ENCODE results near the gene ZBTB4.
"Not testable (repeated sequence)": the region's sequence is repeated elsewhere in the genome, so short reads cannot be mapped to it uniquely, and the experiment has no call there.

The ZBTB4 gene

DNA sequence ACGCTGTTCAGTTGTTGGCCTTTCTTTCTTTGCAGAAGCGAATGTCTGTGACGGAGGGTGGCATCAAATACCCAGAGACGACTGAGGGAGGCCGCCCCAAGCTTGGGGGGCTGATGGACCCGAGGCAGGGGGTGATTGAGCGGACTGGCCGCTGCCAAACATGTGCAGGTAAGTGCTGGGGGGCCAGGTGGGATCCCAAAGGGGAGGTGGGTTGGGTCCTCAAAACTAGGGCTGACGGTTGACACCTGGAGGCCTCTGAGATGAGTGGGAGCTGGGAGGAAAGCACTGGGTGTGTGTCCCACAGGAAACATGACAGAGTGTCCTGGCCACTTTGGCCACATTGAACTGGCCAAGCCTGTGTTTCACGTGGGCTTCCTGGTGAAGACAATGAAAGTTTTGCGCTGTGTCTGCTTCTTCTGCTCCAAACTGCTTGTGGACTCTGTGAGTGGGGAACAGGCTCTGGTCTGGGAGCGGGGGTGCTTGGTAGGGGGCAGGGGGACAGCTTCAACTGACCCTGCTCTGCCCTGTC is 16.5 kb upstream of the ZBTB4 start:
- no peak for DNase-seq

DNA sequence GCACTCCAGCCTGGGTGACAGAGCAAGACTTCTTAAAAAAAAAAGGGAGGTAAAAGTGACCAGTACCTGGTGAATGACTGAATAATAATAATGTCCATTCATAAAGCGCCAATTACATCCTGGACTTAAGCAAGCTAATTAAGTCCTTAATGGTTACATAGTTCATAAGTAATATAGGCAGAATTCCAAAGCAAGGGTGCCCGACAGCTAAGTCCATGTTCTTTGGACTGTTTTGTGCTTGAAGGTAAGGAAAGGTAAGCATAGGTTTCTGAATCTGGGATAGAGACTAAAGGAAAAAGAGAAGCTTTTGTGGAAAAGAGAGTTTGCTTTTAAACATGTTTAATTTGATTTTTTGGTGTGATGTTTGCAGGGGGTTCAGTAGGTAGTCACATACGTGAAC is 14.5 kb upstream of the ZBTB4 start:
- DNase-seq = no peak

DNA sequence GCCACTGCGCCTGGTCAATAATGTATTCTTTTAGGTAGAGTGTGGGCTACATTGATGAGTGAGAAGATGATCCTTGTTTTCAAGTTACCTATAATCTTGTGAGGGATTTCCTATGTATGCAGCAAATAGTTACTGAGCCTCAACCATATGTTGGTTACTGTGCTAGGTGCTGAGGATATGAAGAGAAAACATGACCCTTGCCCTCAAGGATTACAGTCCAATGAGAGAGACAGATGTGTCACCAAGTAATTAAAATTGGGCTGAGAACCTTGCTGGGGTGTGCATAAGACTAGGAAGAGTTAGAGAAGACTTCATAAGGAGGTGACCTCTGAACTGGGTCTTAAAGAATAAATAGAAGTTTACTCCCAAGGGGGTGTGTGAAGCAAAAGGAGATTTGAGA is 12.2 kb upstream of the ZBTB4 start:
- DNase-seq = no peak

DNA sequence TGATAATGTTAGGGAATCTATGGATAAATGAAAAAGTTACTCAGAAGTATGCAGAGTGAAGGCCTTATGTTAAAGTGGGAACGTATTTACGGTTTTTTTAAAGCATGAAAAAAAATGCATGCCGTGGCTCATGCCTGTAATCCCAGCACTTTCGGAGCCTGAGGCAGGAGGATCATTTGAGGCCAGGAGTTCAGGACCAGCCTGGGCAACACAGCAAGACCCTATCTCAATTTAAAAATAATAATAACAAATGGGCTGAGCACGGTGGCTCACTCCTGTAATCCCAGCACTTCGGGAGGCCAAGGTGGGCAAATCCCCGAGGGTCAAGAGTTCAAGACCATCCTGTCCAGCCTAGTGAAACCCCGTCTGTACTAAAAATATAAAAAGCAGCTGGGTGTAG is 10.7 kb upstream of the ZBTB4 start:
- DNase-seq = no peak

DNA sequence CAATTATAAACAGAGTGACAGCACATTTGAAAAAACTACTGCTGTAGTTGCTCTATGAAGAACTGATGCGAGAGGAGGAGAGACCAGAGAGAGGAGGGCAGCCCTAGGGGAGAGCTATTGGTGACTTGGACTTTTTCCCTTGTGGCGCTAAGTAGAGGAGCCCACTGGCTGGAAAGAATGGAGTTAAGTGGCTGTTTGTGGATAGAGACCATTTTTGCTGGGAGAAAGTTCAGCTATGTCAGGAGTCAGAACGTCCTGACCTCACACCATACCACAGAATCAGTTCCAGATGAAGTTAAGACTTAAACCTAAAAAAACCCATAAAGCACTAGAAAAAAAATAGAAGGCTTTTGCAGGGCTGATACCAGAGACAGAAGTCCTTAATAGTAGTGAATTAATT is 6.8 kb upstream of the ZBTB4 start:
- DNase-seq = no peak

DNA sequence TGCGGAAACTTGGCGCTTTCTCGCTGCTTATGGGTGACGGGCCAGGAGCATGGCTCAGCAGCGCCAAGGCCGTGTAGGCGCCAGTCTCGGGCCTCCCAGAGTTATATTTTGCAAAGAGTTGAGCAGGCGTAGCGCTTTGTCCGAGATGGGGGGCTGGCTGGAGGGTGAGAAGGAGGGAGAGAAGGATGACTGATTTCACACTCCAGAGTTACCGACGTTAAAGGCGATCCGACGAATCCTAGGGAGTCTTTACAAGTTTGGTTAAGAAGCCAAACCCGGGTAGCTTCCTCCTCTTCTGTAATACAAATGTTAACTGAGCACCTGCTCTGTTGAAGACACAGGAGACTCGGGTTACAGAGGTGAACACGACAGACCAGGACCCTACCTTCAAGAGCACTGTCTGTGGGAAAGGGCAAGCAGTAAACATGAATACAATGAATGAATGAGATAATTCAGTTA is 5.5 kb upstream of the ZBTB4 start:
- no peak for DNase-seq

DNA sequence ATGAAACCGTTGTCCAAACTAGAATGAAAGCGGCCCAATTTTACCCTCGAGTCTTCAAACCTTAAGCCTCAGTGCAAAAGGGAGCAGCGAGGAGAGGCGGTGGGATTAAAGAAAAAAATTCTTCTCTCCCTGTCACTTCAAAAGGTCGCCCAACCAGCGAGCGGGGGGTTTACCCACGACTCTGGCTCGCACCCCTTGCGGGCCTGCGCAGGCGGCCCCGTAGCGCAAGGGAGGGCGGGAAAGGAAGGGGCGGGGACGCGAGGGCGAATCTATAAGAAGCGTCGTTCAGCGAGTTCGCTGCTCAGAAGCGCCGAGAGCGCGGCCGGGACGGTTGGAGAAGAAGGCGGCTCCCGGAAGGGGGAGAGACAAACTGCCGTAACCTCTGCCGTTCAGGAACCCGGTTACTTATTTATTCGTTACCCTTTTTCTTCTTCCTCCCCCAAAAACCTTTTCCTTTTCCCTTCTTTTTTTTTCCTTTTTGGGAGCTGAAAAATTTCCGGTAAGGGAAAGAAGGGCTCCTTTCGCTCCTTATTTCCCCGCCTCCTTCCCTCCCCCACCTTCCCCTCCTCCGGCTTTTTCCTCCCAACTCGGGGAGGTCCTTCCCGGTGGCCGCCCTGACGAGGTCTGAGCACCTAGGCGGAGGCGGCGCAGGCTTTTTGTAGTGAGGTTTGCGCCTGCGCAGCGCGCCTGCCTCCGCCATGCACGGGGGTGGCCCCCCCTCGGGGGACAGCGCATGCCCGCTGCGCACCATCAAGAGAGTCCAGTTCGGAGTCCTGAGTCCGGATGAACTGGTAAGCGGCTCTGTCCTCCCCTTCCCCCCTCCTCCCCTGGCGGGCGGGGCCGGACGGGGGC is 4.9 kb upstream of the ZBTB4 start, which contains the start of gene POLR2A:
Gene POLR2A (plus strand): TSS at position 300 of the 852 bp plus-strand sequence.
- peak; percentile 98 to 99 for DNase-seq

DNA sequence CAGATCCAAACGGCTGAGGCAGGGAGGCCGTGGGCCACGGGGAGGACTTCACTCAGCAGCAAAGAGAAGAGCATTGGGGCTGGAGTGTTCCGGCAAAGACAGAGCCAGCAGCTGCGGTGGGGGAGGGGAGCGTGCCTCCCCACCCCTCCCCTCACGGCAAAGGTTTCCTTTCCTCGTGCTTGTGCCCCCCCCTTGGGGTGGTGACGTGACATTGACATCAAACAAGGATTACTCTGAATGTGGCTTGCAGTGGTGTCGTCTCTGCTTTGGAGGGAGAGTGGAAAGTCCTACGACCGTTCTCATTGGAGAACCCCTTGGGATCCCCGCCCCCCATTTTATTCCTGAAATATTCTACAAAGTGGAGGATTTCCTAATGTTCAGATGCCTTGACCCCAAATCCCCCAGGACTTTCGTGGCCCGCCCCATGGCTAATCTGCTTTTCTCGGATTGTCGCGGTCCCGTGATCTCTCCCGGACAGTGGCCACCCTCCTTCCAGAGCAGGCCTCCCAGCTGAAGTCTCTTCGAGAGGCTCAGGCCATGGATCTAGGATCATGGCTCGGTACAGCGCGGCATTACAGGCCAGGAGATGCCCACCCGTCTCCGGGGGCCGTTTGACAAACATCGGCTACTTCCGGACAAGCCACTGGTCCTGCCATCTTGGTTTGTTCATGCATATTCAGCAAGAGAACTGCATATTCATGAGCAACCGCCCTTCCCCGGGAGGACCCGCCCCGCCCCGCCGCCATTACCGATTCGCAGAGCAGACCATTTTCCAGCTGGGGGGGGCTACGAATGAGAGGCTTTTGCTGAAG is 4.0 kb upstream of the ZBTB4 start:
- peak; percentile 95 to 96 for DNase-seq

DNA sequence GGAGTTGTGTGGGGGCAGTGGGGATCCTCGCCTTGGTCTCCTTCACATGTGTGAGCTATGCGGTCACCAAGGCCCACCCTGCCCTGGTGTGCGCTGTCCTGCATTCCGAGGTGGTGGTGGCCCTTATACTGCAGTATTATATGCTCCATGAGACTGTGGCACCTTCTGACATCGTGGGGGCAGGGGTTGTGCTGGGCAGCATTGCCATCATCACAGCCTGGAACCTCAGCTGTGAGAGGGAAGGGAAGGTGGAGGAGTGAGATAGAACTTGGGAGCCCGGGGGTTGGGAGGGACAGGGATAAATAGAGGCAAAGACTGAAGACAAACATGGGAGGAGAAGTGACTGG is 3.3 kb upstream of the ZBTB4 start:
- not testable (repeated sequence) for DNase-seq

DNA sequence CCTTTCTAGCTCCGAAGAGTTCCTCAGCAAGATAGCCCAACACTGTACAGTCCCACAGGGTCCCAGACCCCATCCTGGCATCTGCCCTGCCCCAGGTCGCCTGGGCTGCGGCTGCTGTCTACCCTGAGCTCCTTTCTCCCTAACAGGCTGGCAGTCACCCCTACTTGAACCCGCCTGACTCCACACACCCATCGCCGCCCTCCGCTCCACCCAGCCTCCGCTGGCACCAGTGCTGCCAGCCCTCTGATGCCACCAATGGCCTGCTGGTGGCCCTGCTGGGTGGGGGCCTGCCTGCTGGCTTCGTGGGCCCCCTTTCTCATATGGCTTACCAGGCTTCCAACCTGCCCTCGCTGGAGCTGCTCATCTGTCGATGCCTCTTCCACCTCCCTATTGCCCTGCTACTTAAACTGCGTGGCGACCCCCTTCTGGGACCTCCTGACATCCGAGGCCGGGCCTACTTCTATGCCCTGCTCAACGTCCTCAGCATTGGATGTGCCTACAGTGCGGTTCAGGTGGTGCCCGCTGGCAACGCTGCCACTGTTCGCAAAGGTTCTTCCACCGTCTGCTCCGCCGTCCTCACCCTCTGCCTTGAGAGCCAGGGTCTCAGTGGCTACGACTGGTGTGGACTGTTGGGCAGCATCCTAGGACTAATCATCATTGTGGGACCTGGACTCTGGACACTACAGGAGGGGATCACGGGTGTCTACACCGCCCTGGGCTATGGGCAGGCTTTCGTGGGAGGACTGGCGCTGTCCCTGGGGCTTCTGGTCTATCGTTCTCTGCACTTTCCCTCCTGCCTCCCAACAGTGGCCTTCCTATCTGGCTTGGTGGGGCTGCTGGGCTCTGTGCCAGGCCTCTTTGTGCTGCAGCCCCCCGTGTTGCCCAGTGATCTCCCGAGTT is 2.7 kb upstream of the ZBTB4 start:
- DNase-seq = not testable (repeated sequence)

DNA sequence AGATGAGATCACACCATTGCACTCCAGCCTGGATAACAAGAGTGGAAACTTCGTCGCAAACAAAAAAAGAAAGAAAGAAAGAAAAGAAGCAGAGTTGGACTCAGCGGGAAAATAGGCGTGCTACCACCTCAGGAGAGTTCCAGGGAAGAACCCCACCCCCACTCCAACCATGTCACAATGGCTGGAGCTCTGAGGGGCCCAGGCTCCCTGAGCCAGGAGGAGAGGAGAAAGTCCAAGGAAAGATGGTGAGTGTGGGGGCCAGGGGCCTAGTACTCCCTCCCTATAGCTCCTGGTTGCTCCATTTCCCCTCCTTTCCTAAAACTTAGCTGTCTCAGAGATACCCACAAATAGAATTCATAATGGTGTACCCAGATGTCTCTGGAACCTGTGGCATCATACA is 1.8 kb upstream of the ZBTB4 start, which contains the start of gene SLC35G6:
Gene SLC35G6 (plus strand): TSS at position 172 of the 400 bp plus-strand sequence. CDS start 71 bp downstream, at position 243.
- not testable (repeated sequence) for DNase-seq

DNA sequence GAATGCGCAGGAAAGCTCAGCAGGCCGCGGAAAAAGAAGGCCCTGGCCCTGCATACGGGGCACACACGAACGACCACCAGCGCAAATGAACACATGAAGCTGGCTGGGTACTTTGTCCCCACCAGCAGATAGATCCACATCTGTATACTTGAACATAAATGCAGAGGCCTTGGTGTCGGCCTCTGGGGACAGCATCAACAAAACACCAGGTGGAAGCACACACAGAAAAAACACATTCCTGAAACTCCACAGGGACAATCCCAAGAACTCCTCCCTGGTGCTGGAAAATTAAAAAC is 606 bp upstream of the ZBTB4 start:
- no peak for DNase-seq

DNA sequence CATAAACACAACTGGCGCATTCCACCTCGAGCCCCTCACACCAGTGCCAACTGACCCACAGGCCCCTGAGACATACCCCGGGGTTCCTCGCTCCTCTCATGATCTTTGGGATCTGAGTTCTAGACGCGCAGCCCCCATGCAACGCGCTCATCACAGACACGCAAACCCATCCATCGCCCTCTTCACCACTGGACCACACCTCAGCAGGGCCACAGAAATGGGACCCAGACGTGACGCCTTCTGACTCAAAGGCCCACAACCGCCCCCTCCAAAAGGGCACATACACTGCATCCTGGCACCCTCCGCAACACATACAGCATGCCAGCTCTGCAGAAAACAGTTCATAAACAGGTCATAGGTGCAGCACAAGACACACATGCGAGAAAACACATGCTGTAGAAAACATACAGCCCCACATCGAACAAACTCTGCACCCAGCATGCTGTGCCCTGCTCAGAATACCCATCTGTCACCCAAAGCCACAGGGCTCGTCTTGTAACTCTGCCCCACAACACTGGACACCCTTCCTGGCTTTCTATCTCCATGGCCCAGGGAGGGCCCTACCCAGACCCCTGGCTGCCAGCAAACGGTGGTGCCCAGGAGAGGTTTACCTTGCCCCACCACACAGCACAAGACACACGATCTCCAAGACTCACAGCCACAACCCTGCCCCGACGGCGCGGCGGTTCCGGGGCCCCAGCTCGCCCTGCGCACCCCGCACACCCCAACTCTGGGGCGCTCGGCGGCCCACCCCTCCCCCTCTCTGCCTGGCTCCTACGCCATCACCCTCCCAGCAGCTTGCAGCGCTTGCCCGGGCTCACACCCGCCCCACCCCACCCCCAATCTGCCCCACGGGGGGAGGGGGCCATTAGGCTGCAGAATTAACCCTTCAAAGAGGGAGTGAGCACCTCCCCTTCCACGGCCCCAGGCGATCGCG is 887 bp downstream of the ZBTB4 start:
- DNase-seq = peak; percentile 83 to 84

DNA sequence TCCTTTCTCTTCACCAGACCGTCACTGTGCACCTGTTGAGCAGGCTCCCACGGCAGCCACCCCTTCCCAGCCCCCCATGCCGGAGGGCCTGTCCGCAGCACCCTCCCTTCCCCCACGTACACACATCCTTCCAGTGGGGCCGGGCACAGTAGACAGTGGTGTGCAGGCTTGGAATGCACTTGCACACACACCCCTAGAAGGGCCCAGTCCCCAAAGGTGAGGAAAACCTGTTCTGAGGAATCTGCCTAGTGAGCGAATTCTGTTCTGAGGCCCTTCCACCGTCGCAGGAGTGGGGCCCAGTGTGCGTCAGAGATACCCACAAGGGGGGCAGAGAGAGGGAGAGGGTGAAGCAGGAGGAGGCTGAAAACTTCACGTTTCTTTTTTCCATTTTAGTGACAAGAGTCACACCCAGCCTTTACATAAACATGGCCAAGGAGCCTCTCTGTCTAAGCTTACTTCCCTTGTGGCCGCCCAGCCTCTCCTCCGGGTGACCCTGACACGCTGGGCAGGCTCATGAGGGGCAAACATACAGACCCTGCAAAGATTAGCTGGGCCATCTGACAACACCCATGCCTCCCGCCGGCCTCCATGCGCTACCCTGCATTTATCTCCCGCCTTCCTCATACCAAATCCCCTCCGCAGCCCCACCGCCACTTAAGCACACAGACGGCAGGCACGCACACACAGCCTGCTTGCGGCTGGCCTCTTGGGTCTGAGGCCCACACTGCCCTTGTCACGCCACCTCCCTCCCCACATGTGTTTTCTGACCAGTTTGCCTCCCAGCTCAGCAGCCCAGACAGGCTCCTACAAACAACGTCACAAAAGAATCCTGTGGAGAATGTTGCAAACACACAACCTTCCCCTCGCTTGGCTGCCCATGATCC is 1.8 kb downstream of the ZBTB4 start:
- DNase-seq = peak in 1 of 2 donors; percentile 45

DNA sequence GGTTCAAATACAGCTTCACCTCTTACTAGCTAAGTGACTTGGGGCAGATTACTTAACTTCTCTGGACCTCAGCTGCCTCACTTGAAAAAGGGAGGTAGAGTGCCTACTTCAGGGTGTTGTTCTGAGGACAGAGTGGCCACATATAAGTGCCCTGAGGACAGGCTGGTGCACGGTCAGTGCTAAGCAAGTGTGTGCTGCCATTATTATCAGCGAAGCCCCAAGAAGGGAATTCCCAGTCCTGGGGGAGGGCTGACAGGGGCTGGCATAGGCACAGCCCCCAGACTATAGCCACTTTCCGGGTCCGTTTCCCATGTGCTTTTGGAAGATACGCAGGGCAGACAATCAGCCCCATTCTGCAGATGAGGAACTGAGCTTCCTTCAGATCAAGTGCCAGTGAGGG is 2.5 kb downstream of the ZBTB4 start:
- no peak for DNase-seq

DNA sequence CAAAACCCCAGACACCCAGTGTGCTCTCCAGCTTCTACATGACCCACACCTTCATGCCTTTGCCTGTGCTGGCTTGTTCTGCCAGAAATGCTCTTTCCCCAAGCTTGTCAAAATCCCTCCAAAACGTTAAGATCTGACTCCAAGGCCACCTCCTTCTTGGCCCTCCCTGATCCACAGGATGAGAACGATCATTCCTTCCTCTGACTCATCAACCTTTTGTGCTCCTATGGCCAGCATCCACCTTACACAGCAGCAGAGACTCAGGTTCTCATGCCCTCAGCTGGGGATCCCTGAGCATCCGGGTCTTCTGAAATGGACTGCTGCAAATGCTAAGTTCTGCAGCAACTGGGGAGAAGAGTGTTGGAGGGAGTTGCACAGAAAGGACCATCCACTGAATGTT is 2.9 kb downstream of the ZBTB4 start:
- no peak for DNase-seq

DNA sequence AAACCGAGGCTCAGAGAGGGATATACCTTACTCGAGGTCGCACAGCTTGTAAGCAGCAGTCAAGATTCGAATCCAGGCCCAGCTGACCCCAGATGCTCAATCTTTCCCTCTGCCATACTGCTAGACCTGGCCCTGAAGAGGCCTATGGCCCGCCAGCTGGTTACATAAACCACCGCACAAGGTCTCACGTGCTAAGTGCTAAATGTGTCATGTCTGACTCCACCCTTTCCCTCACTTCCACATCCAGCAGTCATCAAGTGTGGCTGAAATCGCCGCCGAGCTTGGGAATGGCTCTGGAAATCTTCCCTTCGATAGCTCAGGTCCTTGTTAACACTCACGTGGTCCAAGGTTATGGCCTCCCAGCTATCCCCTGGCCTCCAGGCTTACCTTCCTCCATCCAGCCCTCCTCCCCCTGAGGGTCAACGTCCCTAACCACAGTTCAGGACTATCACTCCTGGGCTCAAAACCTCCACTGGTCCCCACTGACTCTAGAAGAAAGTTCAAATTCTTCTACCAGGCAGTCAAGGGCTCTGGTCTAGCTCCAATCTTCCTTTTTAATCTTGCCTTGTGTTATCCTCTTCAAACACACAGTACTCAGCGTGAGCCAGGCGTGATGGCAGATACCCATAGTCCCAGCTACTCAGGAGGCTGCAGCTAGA is 3.5 kb downstream of the ZBTB4 start:
- peak in 1 of 2 donors; percentile 55 for DNase-seq

DNA sequence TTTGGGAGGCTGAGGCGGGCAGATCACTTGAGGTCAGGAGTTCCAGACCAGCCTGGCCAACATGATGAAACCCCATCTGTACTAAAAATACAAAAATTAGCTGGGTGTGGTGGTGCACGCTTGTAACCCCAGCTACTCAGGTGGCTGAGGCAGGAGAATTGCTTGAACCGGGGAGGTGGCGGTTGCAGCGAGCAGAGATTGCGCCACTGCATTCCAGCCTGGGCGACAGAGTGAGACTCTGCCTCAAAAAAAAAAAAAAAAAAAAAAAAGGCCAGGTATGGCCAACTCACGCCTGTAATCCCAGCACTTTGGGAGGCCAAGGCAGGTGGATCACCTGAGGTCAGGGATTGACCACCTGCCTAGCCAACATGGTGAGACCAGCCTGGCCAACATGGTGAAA is 4.7 kb downstream of the ZBTB4 start:
- not testable (repeated sequence) for DNase-seq

DNA sequence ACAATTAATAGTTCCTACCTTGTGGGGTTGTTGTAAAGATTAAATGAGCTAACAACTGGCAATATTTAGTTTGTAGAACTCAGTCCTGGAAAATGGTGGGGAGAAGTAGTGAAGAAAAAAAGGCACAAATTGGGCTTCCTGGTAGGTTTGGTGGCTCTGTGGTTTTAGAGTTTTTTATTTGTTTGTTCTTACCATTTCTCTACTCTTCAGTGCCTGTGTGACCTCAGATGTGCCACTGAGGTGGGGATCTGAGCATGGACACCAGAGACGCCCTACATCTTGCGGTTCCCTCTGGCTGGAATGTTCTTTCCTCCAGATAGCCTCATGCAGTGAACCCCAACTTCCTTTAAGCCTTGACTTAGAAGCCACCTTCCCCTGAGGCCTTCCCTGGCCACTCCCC is 7.7 kb downstream of the ZBTB4 start:
- DNase-seq = no peak

DNA sequence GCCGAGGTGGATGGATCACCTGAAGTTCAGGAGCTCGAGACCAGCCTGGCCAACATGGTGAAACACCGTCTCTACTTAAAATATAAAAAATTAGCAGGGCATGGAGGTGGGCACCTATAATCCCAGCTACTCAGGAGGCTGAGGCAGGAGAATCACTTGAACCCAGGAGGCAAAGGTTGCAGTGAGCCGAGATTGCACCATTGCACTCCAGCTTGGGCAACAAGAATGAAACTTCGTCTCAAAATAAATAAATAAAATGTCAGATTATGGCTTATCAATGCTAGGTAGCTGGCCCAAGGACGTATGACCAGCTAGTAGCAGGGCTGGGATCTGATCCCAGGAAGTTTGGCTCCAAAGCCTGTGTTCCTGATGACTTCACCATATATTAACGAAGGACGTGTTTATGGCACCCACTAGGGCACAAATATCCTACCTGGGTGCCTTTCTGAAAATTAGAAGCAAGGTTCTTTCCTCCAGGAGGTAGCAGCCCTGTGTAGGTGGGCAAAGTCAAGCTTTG is 8.9 kb downstream of the ZBTB4 start:
- not testable (repeated sequence) for DNase-seq

Measured in CD4-positive, alpha-beta T cell treated with Interleukin-1 beta for 1 hour (primary cell).